Fibroblast of lung (primary cell): ENCODE results near the gene IREB2. TPM values are rescaled to one million over a fixed set of nuclear protein-coding genes. Genes with fewer than 3 reads are reported as not detected.

Experiments used
- DNase-seq, 2 donors: peaks; one replicate each; pipeline versions ENCODE4 v3.0.0 to v3.0.0-alpha.2; 2010; ENCODE audit warnings: low read depth in 2 of 2
- H2AFZ ChIP-seq: 2 replicates; pipeline ENCODE4 v1.5.1; 2012; ENCODE audit warnings: low read length, control low read depth, inconsistent platforms
- H3K27ac ChIP-seq: 2 replicates; pipeline ENCODE4 v1.5.1; 2011; ENCODE audit warnings: low read length, control low read depth; ENCODE audit not compliant: insufficient read depth
- H3K27me3 ChIP-seq: 2 replicates; pipeline ENCODE4 v1.5.1; 2011; ENCODE audit warnings: mild to moderate bottlenecking, low read length; ENCODE audit not compliant: control insufficient read depth, insufficient read depth
- H3K36me3 ChIP-seq: 2 replicates; pipeline ENCODE4 v1.5.1; 2011; ENCODE audit warnings: low read length; ENCODE audit not compliant: control insufficient read depth, insufficient read depth
- H3K4me1 ChIP-seq: 2 replicates; pipeline ENCODE4 v1.5.1; 2011; ENCODE audit warnings: low read length; ENCODE audit not compliant: control insufficient read depth, insufficient read depth; ENCODE audit errors: extremely low read depth
- H3K4me2 ChIP-seq: 2 replicates; pipeline ENCODE4 v1.5.1; 2011; ENCODE audit warnings: low read length, control low read depth; ENCODE audit not compliant: insufficient read depth; ENCODE audit errors: extremely low read depth
- H3K4me3 ChIP-seq, 4 experiments: fragments of 200-600 bp in 1 of 4; sonication (generic) in 1 of 4; replicated peaks in 1 of 4; 2 replicates each; pipeline ENCODE4 v1.5.1; 2011 to 2016; ENCODE audit warnings: low read length in 4 of 4, low read depth in 3 of 4, mild to moderate bottlenecking in 3 of 4, control low read depth in 2 of 4, inconsistent platforms in 1 of 4, mixed read lengths in 1 of 4; ENCODE audit not compliant: insufficient read depth in 1 of 4; ENCODE audit errors: control extremely low read depth in 1 of 4
- H3K79me2 ChIP-seq: 2 replicates; pipeline ENCODE4 v1.5.1; 2012; ENCODE audit warnings: mild to moderate bottlenecking, low read length, inconsistent platforms; ENCODE audit not compliant: control insufficient read depth, insufficient read depth
- H3K9ac ChIP-seq: 2 replicates; pipeline ENCODE4 v1.5.1; 2011; ENCODE audit warnings: mild to moderate bottlenecking, low read length, control low read depth; ENCODE audit not compliant: insufficient read depth
- H3K9me3 ChIP-seq: 2 replicates; pipeline ENCODE4 v1.5.1; 2012; ENCODE audit warnings: low read depth, low read length; ENCODE audit not compliant: control insufficient read depth, insufficient read depth
- H4K20me1 ChIP-seq: 2 replicates; pipeline ENCODE4 v1.5.1; 2011; ENCODE audit warnings: low read length; ENCODE audit not compliant: control insufficient read depth, insufficient read depth; ENCODE audit errors: extremely low read depth
- CTCF ChIP-seq, 2 donors: IDR thresholded peaks in 1 of 2; conservative IDR thresholded peaks in 1 of 2; 1 replicate in 1 of 2; 2 replicates in 1 of 2; pipeline ENCODE4 v1.5.1; 2011 to 2012; ENCODE audit warnings: low read length in 2 of 2, control low read depth in 1 of 2, inconsistent platforms in 1 of 2, low read depth in 1 of 2, mild to moderate bottlenecking in 1 of 2
- EZH2 ChIP-seq: IDR thresholded peaks from 2 replicates; pipeline ENCODE4 v1.5.1; 2012; ENCODE audit warnings: low read length, control low read depth, mild to moderate bottlenecking; ENCODE audit errors: missing control alignments
- polyA plus RNA-seq, 2 donors: library from polyadenylated mRNA; depleted of rRNA in 1 of 2; stranded (reverse) in 1 of 2; unstranded in 1 of 2; fragments of >200 nt; gene quantifications; 2 replicates each; pipeline ENCODE4 v1.2.1, GENCODE V29; 2011 to 2012; ENCODE audit warnings: missing spikeins in 1 of 2
- total RNA-seq: library from RNA; depleted of rRNA; stranded (reverse); fragments of >200 nt; gene quantifications from 2 replicates; pipeline ENCODE4 v1.2.1, GENCODE V29; 2014

Gene IREB2
- total and polyA plus RNA-seq, 2 donors (not counting 1 experiment from before 2014, with no cell fraction given), result 20.3 to 30.6 TPM

- H3K79me2 ChIP-seq, result no peaks in the 10 kb centered on the region
- no peak overlapping the region for H3K9ac ChIP-seq
- H3K4me3 ChIP-seq, result no peak overlapping the region
- H3K9me3 ChIP-seq, result no peaks in the 10 kb centered on the region
- H3K27me3 ChIP-seq, result peaks cover 4% of the 10 kb centered on the region
- TF ChIP-seq CTCF (conservative IDR thresholded peaks at IDR 0.05 in 1 of 2, IDR thresholded peaks at IDR 0.05 in 1 of 2; ENCODE audit: low read depth in 1 of 2, low read length in 2 of 2) (no peak), EZH2 (no peak)
- no peak overlapping the region for H3K4me2 ChIP-seq
- no peak for DNase-seq
- no peaks in the 10 kb centered on the region for H4K20me1 ChIP-seq
- no peaks in the 10 kb centered on the region for H3K36me3 ChIP-seq
- H2AFZ ChIP-seq, result no peak overlapping the region
- H3K27ac ChIP-seq, result no peak overlapping the region
- no peaks in the 10 kb centered on the region for H3K4me1 ChIP-seq
Observed at GRCh38 chr15:78408961-78409360, 29.1 kb upstream of the IREB2 start.

- H3K27ac ChIP-seq, result no peak overlapping the region
- H3K4me2 ChIP-seq, result no peak overlapping the region
- no peak for DNase-seq
- H3K9me3 ChIP-seq, result no peaks in the 10 kb centered on the region
- no peaks in the 10 kb centered on the region for H3K27me3 ChIP-seq
- no peaks in the 10 kb centered on the region for H3K36me3 ChIP-seq
- TF ChIP-seq CTCF (conservative IDR thresholded peaks at IDR 0.05 in 1 of 2, IDR thresholded peaks at IDR 0.05 in 1 of 2; ENCODE audit: low read depth in 1 of 2, low read length in 2 of 2), result no peak
- TF ChIP-seq EZH2, result no peak
- no peak overlapping the region for H3K4me3 ChIP-seq
- no peak overlapping the region for H2AFZ ChIP-seq
- no peaks in the 10 kb centered on the region for H3K79me2 ChIP-seq
- no peaks in the 10 kb centered on the region for H3K4me1 ChIP-seq
- H3K9ac ChIP-seq, result no peak overlapping the region
- H4K20me1 ChIP-seq, result no peaks in the 10 kb centered on the region
Observed at GRCh38 chr15:78411061-78411460, 27.0 kb upstream of the IREB2 start.

- DNase-seq, result no peak
- Histone ChIP-seq H3K9me3 (no peaks in the 10 kb centered on the region), H3K4me3 (no peak overlapping the region), H3K36me3 (no peaks in the 10 kb centered on the region), H3K4me2 (no peak overlapping the region), H4K20me1 (no peaks in the 10 kb centered on the region), H3K4me1 (no peaks in the 10 kb centered on the region), H2AFZ (no peak overlapping the region), H3K27me3 (no peaks in the 10 kb centered on the region), H3K79me2 (no peaks in the 10 kb centered on the region), H3K27ac (no peak overlapping the region), H3K9ac (no peak overlapping the region)
- TF ChIP-seq CTCF (conservative IDR thresholded peaks at IDR 0.05 in 1 of 2, IDR thresholded peaks at IDR 0.05 in 1 of 2; ENCODE audit: low read depth in 1 of 2, low read length in 2 of 2) (no peak), EZH2 (no peak)
Observed at GRCh38 chr15:78414621-78415250, 23.3 kb upstream of the IREB2 start.
